H1 (cell line): ENCODE data around the gene LRRFIP1. TPM values are rescaled to one million over a fixed set of nuclear protein-coding genes. Genes with fewer than 3 reads are reported as not detected.

Source experiments
- CTCF ChIA-PET: fragments of 300-600 bp; sonication (Branson Sonifier 250); formaldehyde crosslinking; loops from one replicate; lab custom pipeline; 2021; ENCODE audit not compliant: partially characterized antibody; lab: Charles Lee
- POLR2A ChIA-PET: fragments of 300-600 bp; sonication (Branson Sonifier 250); formaldehyde crosslinking; loops from one replicate; lab custom pipeline; 2021; ENCODE audit warnings: inconsistent platforms; ENCODE audit not compliant: partially characterized antibody; lab: Charles Lee
- DNase-seq, 2 experiments: peaks; one replicate each; pipeline versions ENCODE4 v3.0.0 to v3.0.0-alpha.2; 2010 to 2022; ENCODE audit warnings: low spot score in 2 of 2, low read depth in 1 of 2, mixed read lengths in 1 of 2
- FAIRE-seq: peaks from 2 replicates; lab custom pipeline; 2011; peaks lifted over from hg19 to GRCh38; lab: Jason Lieb, UNC
- H2AFZ ChIP-seq: 2 replicates; pipeline ENCODE4 v1.8.1; 2012; ENCODE audit warnings: low read length, inconsistent platforms
- H2AK5ac ChIP-seq: 2 replicates; pipeline ENCODE4 v1.6.1; 2013; ENCODE audit warnings: low read depth, low read length
- H2BK120ac ChIP-seq: replicated peaks from 2 replicates; pipeline ENCODE3; 2013; ENCODE audit warnings: low read depth, low read length, inconsistent platforms
- H2BK12ac ChIP-seq: 2 replicates; pipeline ENCODE4 v1.6.1; 2013; ENCODE audit warnings: low read depth, low read length
- H2BK15ac ChIP-seq: 2 replicates; pipeline ENCODE4 v1.6.1; 2013; ENCODE audit warnings: low read length
- H2BK20ac ChIP-seq: 2 replicates; pipeline ENCODE4 v1.6.1; 2013; ENCODE audit warnings: low read length
- H2BK5ac ChIP-seq: 2 replicates; pipeline ENCODE4 v1.6.1; 2013; ENCODE audit warnings: low read depth, low read length
- H3K14ac ChIP-seq: 2 replicates; pipeline ENCODE4 v1.6.1; 2013; ENCODE audit warnings: inconsistent platforms; ENCODE audit not compliant: insufficient read length
- H3K18ac ChIP-seq: 2 replicates; pipeline ENCODE4 v1.6.1; 2013; ENCODE audit warnings: low read length; ENCODE audit errors: extremely low read depth
- H3K23ac ChIP-seq: 2 replicates; pipeline ENCODE4 v1.6.1; 2013; ENCODE audit warnings: inconsistent platforms; ENCODE audit not compliant: insufficient read length
- H3K23me2 ChIP-seq: 2 replicates; pipeline ENCODE4 v1.6.1; 2013; ENCODE audit warnings: low read depth, low read length
- H3K27ac ChIP-seq: 2 replicates; pipeline ENCODE4 v1.6.1; 2011; ENCODE audit warnings: low read depth, low read length, inconsistent platforms
- H3K27me3 ChIP-seq, 4 experiments: replicated peaks in 1 of 4; 1 replicate in 1 of 4; 2 replicates in 3 of 4; pipeline versions ENCODE4 v1.6.1 to v1.8.1; 2011 to 2013; ENCODE audit warnings: low read length in 3 of 4, mild to moderate bottlenecking in 3 of 4, inconsistent platforms in 2 of 4, mixed read lengths in 2 of 4, moderate library complexity in 1 of 4; ENCODE audit not compliant: control insufficient read depth in 3 of 4, insufficient read depth in 3 of 4; ENCODE audit errors: extremely low read depth in 1 of 4
- H3K36me3 ChIP-seq, 4 experiments: 2 replicates each; pipeline versions ENCODE4 v1.6.1 to v1.8.1; 2011 to 2013; ENCODE audit warnings: mild to moderate bottlenecking in 4 of 4, low read length in 3 of 4, moderate library complexity in 2 of 4, control low read depth in 1 of 4, inconsistent platforms in 1 of 4; ENCODE audit not compliant: insufficient read depth in 4 of 4, control insufficient read depth in 2 of 4
- H3K4ac ChIP-seq: replicated peaks from 2 replicates; pipeline ENCODE3; 2013; ENCODE audit warnings: low read length, low read depth, mixed read lengths, inconsistent platforms; ENCODE audit not compliant: insufficient read length
- H3K4me1 ChIP-seq, 4 experiments: replicated peaks in 1 of 4; 1 replicate in 1 of 4; 2 replicates in 3 of 4; pipeline versions ENCODE4 v1.6.1 to v1.8.1; 2011 to 2013; ENCODE audit warnings: low read length in 3 of 4, inconsistent platforms in 2 of 4, mixed read lengths in 1 of 4; ENCODE audit not compliant: insufficient read depth in 4 of 4, control insufficient read depth in 3 of 4
- H3K4me2 ChIP-seq, 2 experiments: 2 replicates each; pipeline versions ENCODE4 v1.6.1 to v1.8.1; 2011 to 2013; ENCODE audit warnings: low read depth in 2 of 2, low read length in 2 of 2, control low read depth in 1 of 2, inconsistent platforms in 1 of 2, mild to moderate bottlenecking in 1 of 2; ENCODE audit not compliant: insufficient read depth in 1 of 2
- H3K4me3 ChIP-seq, 4 experiments: fragments of 200-600, 300-600 bp in 1 of 4; sonication (generic), shearing (Covaris generic), sonication (Bioruptor Twin) in 1 of 4; 2 replicates each; pipeline versions ENCODE4 v1.5.1 to v1.8.1; 2011 to 2016; ENCODE audit warnings: low read length in 4 of 4, low read depth in 3 of 4, control low read depth in 2 of 4, inconsistent platforms in 2 of 4, mild to moderate bottlenecking in 2 of 4, mixed read lengths in 1 of 4, moderate library complexity in 1 of 4; ENCODE audit not compliant: insufficient read depth in 2 of 4; ENCODE audit errors: extremely low read depth in 1 of 4
- H3K56ac ChIP-seq: replicated peaks from 2 replicates; pipeline ENCODE3; 2013; ENCODE audit warnings: low read depth, mild to moderate bottlenecking, mixed read lengths, low read length, inconsistent platforms; ENCODE audit not compliant: insufficient read length
- H3K79me1 ChIP-seq: 2 replicates; pipeline ENCODE4 v1.6.1; 2013; ENCODE audit warnings: low read depth, low read length, control low read depth
- H3K79me2 ChIP-seq, 2 experiments: 2 replicates each; pipeline versions ENCODE4 v1.6.1 to v1.8.1; 2012 to 2013; ENCODE audit warnings: low read length in 2 of 2, mild to moderate bottlenecking in 2 of 2, inconsistent platforms in 1 of 2; ENCODE audit not compliant: insufficient read depth in 2 of 2, control insufficient read depth in 1 of 2
- H3K9ac ChIP-seq, 4 experiments: replicated peaks in 1 of 4; 1 replicate in 1 of 4; 2 replicates in 3 of 4; pipeline versions ENCODE4 v1.6.1 to v1.8.1; 2011 to 2013; ENCODE audit warnings: low read depth in 3 of 4, low read length in 3 of 4, control low read depth in 2 of 4, mild to moderate bottlenecking in 2 of 4, moderate library complexity in 2 of 4, inconsistent platforms in 1 of 4; ENCODE audit errors: extremely low read depth in 1 of 4
- H3K9me3 ChIP-seq, 2 experiments: 2 replicates each; pipeline versions ENCODE4 v1.6.1 to v1.8.1; 2012 to 2013; ENCODE audit warnings: mild to moderate bottlenecking in 2 of 2, moderate library complexity in 2 of 2, control low read depth in 1 of 2, inconsistent platforms in 1 of 2, low read depth in 1 of 2, low read length in 1 of 2, mixed read lengths in 1 of 2; ENCODE audit not compliant: insufficient read depth in 2 of 2
- H4K20me1 ChIP-seq, 2 experiments: replicated peaks in 1 of 2; 2 replicates each; pipeline versions ENCODE3 to v1.8.1; 2011 to 2013; ENCODE audit warnings: inconsistent platforms in 2 of 2, low read length in 2 of 2, mild to moderate bottlenecking in 1 of 2; ENCODE audit not compliant: insufficient read depth in 2 of 2, control insufficient read depth in 1 of 2
- H4K5ac ChIP-seq: 2 replicates; pipeline ENCODE4 v1.6.1; 2013; ENCODE audit warnings: low read length, low read depth, mixed read lengths, inconsistent platforms; ENCODE audit not compliant: insufficient read length
- H4K8ac ChIP-seq: 2 replicates; pipeline ENCODE4 v1.8.0; 2013; ENCODE audit warnings: mild to moderate bottlenecking, moderate library complexity, low read length, inconsistent platforms; ENCODE audit not compliant: insufficient read depth; ENCODE audit errors: extremely low read depth
- H4K91ac ChIP-seq: replicated peaks from 2 replicates; pipeline ENCODE3; 2013; ENCODE audit warnings: low read length, mixed read lengths, inconsistent platforms; ENCODE audit not compliant: insufficient read length
- ASH2L ChIP-seq: fragments of 200-600, 300-600 bp; sonication (generic); IDR thresholded peaks from one replicate; pipeline ENCODE4 v1.7.1; 2017; ENCODE audit warnings: low read length
- ATF2 ChIP-seq: IDR thresholded peaks from 2 replicates; pipeline ENCODE4 v1.6.1; 2012; ENCODE audit warnings: low read length, inconsistent platforms
- BCL11A ChIP-seq, 2 experiments: IDR thresholded peaks; one replicate each; pipeline ENCODE4 v1.6.1; 2011; ENCODE audit warnings: low read depth in 2 of 2, low read length in 2 of 2, mild to moderate bottlenecking in 2 of 2
- CEBPB ChIP-seq: IDR thresholded peaks from 2 replicates; pipeline ENCODE4 v1.6.1; 2012; ENCODE audit warnings: low read depth, low read length
- CREB1 ChIP-seq: IDR thresholded peaks from 2 replicates; pipeline ENCODE4 v1.6.1; 2012; ENCODE audit warnings: inconsistent platforms
- E2F6 ChIP-seq: IDR thresholded peaks from 2 replicates; pipeline ENCODE4 v1.6.1; 2012; ENCODE audit warnings: inconsistent platforms
- EP300 ChIP-seq, 2 experiments: IDR thresholded peaks; 1 replicate in 1 of 2; 2 replicates in 1 of 2; pipeline ENCODE4 v1.6.1; 2011 to 2012; ENCODE audit warnings: low read depth in 2 of 2, low read length in 2 of 2, mild to moderate bottlenecking in 2 of 2, borderline replicate concordance in 1 of 2, inconsistent platforms in 1 of 2, moderate library complexity in 1 of 2
- POLR2A ChIP-seq, 2 experiments: IDR thresholded peaks; 1 replicate in 1 of 2; 2 replicates in 1 of 2; pipeline ENCODE4 v1.6.1; 2011; ENCODE audit warnings: low read depth in 2 of 2, low read length in 2 of 2, mild to moderate bottlenecking in 2 of 2; ENCODE audit errors: control extremely low read depth in 1 of 2
- SP1 ChIP-seq: IDR thresholded peaks from 2 replicates; pipeline ENCODE4 v1.6.1; 2011; ENCODE audit warnings: low read depth, low read length
- SP2 ChIP-seq: IDR thresholded peaks from 2 replicates; pipeline ENCODE4 v1.6.1; 2012; ENCODE audit warnings: mild to moderate bottlenecking, low read length, inconsistent platforms
- SRF ChIP-seq: IDR thresholded peaks from 2 replicates; pipeline ENCODE4 v1.6.1; 2011; ENCODE audit warnings: mild to moderate bottlenecking, low read depth, low read length, moderate library complexity
- TAF7 ChIP-seq: optimal IDR thresholded peaks from 2 replicates; pipeline ENCODE3; 2011; ENCODE audit warnings: low read depth, mild to moderate bottlenecking, inconsistent platforms, low read length, moderate library complexity, borderline replicate concordance
- YY1 ChIP-seq: IDR thresholded peaks from 2 replicates; pipeline ENCODE4 v1.6.1; 2011; ENCODE audit warnings: low read depth, mild to moderate bottlenecking, low read length
- ZNF274 ChIP-seq: IDR thresholded peaks from 2 replicates; pipeline ENCODE4 v1.7.0; 2012; ENCODE audit warnings: low read length, borderline replicate concordance; ENCODE audit errors: extremely low read depth
- WGBS, 2 experiments: shearing (Covaris generic) in 1 of 2; methylation state at CpG; one replicate each; pipeline versions ENCODE4 v1.1.6 to v1.1.7; 2013 to 2015; ENCODE audit warnings: low lambda C conversion rate in 2 of 2, mixed read lengths in 2 of 2, inconsistent platforms in 1 of 2, low coverage in 1 of 2, missing lambda C conversion rate in 1 of 2; ENCODE audit not compliant: insufficient replicate concordance in 2 of 2, insufficient coverage in 1 of 2, insufficient read length in 1 of 2; ENCODE audit errors: extremely low coverage in 1 of 2, missing lambda C conversion rate in 1 of 2; 5-methylcytosine and 5-hydroxymethylcytosine counted together
- polyA plus RNA-seq, 7 experiments: library from polyadenylated mRNA; depleted of rRNA in 3 of 7; stranded (reverse) in 5 of 7; unstranded in 2 of 7; fragments of >200 nt in 5 of 7; fragments of 200-250 nt in 2 of 7; gene quantifications; 1 replicate in 5 of 7; 2 replicates in 1 of 7; 4 replicates in 1 of 7; pipeline versions ENCODE4 v1.2.1 to v1.2.3, GENCODE V29; 2011 to 2013; ENCODE audit warnings: missing spikeins in 2 of 7, mixed read lengths in 2 of 7
- total RNA-seq: library from RNA; stranded (reverse); fragmentation: NEBNext Ultra II Directional; extraction: Animal tissue kit (Norgen Biotek cat#: 25700); gene quantifications from 2 replicates; pipeline ENCODE4 v1.2.1, GENCODE V29; 2021

The LRRFIP1 gene
- total and polyA plus RNA-seq, 2 of the 8 experiments (the other 6 are each of a cell fraction or from before 2014, with no cell fraction given): 12.1 to 75.8 TPM

GRCh38 chr2:237797253-237797652, 169.9 kb downstream of the LRRFIP1 start:
- Histone ChIP-seq H3K79me1 (no peaks in the 10 kb centered on the region), H2BK120ac (no peak overlapping the region), H2BK5ac (no peak overlapping the region), H3K4me3 (no peak overlapping the region), H2BK12ac (no peak overlapping the region), H3K9me3 (no peaks in the 10 kb centered on the region; a peak in 1 of 4 replicates), H2BK20ac (no peak overlapping the region), H3K9ac (no peak overlapping the region), H4K5ac (no peak overlapping the region), H4K91ac (no peak overlapping the region), H3K4ac (no peak overlapping the region), H3K23me2 (no peaks in the 10 kb centered on the region), H3K27ac (no peak overlapping the region), H3K23ac (no peak overlapping the region), H3K79me2 (no peaks in the 10 kb centered on the region), H4K8ac (no peak overlapping the region; the same call in 1 of the 2 replicates), H4K20me1 (no peaks in the 10 kb centered on the region), H3K36me3 (no peaks in the 10 kb centered on the region; a peak in 1 of 8 replicates), H3K4me2 (no peak overlapping the region), H3K27me3 (no peaks in the 10 kb centered on the region; a peak in 1 of 7 replicates), H3K4me1 (no peaks in the 10 kb centered on the region), H2AK5ac (no peak overlapping the region), H2AFZ (no peak overlapping the region), H3K18ac (no peak overlapping the region), H3K14ac (no peak overlapping the region), H3K56ac (no peak overlapping the region), H2BK15ac (no peak overlapping the region)
- DNase-seq: no peak
- whole genome bisulfite sequencing, 2 experiments: 93% methylated on average over 3 of the region's 3 CpGs; no CpG with 5 or more reads in 1 of the 2 experiments
- POLR2A ChIA-PET: no interaction called here
- no peak for FAIRE-seq
- CTCF ChIA-PET: no interaction called here
- no peak for TF ChIP-seq YY1
- no peak for TF ChIP-seq ZNF274
- no peak for TF ChIP-seq CEBPB
- TF ChIP-seq ASH2L: no peak
- TF ChIP-seq SP1: no peak
- TF ChIP-seq POLR2A (IDR thresholded peaks at IDR 0.05; ENCODE audit: control extremely low read depth in 1 of 2, low read depth in 2 of 2, low read length in 2 of 2): no peak
- no peak for TF ChIP-seq SP2
- no peak for TF ChIP-seq SRF
- no peak for TF ChIP-seq ATF2
- TF ChIP-seq TAF7: no peak
- no peak for TF ChIP-seq E2F6
- TF ChIP-seq EP300 (IDR thresholded peaks at IDR 0.05; ENCODE audit: borderline replicate concordance in 1 of 2, low read depth in 2 of 2, low read length in 2 of 2): no peak
- TF ChIP-seq BCL11A (IDR thresholded peaks at IDR 0.05; ENCODE audit: low read depth in 2 of 2, low read length in 2 of 2): no peak
- TF ChIP-seq CREB1: no peak
